SJSA1 (cell line): ENCODE data around the gene TRAK1. TPM values are rescaled to one million over a fixed set of nuclear protein-coding genes. Genes with fewer than 3 reads are reported as not detected.
A peak's percentile ranks its signal among the peaks of the same experiment; 100 is the strongest.

Experiments used
- DNase-seq, 2 experiments: peaks; one replicate each; pipeline ENCODE4 v3.0.0-alpha.2; 2015 to 2020; ENCODE audit warnings: low spot score in 2 of 2, low read depth in 1 of 2
- H3K27ac ChIP-seq: fragments of 250-450 bp; sonication (Bioruptor Pico); 2 replicates; pipeline ENCODE4 v1.5.1; 2020; ENCODE audit warnings: mild to moderate bottlenecking, moderate library complexity
- H3K27me3 ChIP-seq: fragments of 250-450 bp; sonication (Bioruptor Pico); replicated peaks from 2 replicates; pipeline ENCODE4 v1.5.1; 2020; ENCODE audit warnings: mild to moderate bottlenecking, moderate library complexity
- H3K36me3 ChIP-seq: fragments of 250-450 bp; sonication (Bioruptor Pico); 2 replicates; pipeline ENCODE4 v1.5.1; 2020; ENCODE audit warnings: mild to moderate bottlenecking
- H3K4me1 ChIP-seq: fragments of 250-450 bp; sonication (Bioruptor Pico); replicated peaks from 2 replicates; pipeline ENCODE4 v1.6.1; 2021; ENCODE audit warnings: mild to moderate bottlenecking
- H3K4me3 ChIP-seq: fragments of 250-450 bp; sonication (Bioruptor Pico); 2 replicates; pipeline ENCODE4 v1.5.1; 2020; ENCODE audit warnings: mild to moderate bottlenecking
- H3K9me3 ChIP-seq: fragments of 250-450 bp; sonication (Bioruptor Pico); replicated peaks from 2 replicates; pipeline ENCODE4 v1.5.1; 2020; ENCODE audit warnings: mild to moderate bottlenecking
- total RNA-seq: library from RNA; depleted of rRNA; stranded (reverse); fragments of >200 nt; shearing (Covaris generic); gene quantifications from 2 replicates; pipeline ENCODE4 v1.2.3, GENCODE V29; 2014

The TRAK1 gene
- total RNA-seq, 1 experiment from 2014 or later = 15.4 TPM

DNA sequence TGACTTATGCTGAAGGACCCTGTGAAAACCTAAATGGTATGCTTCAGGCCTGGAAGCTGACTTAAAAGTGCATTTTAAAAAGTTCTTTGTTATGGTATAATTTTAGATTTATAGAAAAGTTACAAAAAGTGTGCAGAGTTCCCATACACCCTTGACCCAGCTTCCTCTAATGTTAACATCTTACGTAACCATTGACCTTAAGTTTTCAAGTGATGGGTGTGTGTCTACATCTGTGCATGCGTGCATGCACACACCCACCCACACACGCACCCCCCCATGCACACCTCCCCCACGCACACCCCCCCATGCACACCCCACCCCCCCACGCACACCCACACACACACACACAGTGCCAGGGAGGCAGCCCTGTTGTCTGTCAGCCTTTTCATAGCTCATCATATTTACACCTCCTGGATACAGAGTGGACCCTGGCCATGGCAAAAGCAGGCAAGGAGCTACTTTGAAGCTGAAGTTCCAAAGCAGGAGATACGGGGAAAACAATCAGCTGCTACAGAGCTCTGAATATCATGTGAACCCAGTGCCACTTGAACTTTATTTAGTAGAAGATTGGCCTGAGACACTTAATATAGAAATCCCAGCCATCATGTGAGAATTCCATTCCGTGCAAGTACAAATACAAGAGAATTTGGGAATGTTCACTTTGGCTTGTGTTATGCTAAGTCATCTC, 30.0 kb upstream of the TRAK1 start:
- Histone ChIP-seq H3K4me1 (peaks cover 26% of the 10 kb centered on the region), H3K4me3 (no peak overlapping the region), H3K27ac (peak overlapping the region; percentile 90), H3K27me3 (no peaks in the 10 kb centered on the region), H3K36me3 (no peaks in the 10 kb centered on the region), H3K9me3 (no peaks in the 10 kb centered on the region)
- no peak for DNase-seq

DNA sequence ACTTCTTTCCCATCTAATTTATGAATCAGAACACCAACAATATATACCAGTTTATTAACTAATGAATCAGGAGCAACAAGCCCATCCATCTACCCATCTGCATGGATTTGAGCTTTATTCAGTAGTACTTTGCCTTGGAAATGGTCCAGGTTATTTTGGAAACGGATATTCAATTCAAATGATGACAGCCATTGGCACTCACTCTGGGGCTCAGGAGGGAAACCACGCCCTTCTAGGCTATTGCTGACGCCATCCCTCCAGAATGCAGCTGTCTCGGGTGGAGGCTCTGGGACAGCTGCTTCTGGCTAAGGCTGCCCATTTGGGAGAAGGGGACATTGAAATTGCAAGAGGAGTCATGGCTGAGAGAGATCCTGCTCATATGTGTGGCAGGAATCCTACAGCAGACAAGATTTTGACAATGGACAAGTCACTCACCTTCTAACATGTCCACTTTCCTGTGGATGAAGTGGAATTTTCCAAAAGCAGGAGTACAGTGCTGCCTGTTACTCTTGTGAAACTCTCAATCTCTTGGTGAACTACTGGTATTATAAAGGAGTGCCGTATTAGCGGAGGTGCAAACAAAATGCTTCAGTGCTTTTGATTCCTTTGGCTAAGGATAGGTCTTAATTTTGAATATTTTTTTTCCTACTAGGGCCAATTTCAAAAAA, 29.3 kb upstream of the TRAK1 start:
- Histone ChIP-seq H3K36me3 (no peaks in the 10 kb centered on the region), H3K27me3 (no peaks in the 10 kb centered on the region), H3K27ac (peak overlapping the region; percentile 90), H3K4me3 (no peak overlapping the region), H3K9me3 (no peaks in the 10 kb centered on the region), H3K4me1 (peaks cover 31% of the 10 kb centered on the region)
- DNase-seq = peak; percentile 84 to 85

DNA sequence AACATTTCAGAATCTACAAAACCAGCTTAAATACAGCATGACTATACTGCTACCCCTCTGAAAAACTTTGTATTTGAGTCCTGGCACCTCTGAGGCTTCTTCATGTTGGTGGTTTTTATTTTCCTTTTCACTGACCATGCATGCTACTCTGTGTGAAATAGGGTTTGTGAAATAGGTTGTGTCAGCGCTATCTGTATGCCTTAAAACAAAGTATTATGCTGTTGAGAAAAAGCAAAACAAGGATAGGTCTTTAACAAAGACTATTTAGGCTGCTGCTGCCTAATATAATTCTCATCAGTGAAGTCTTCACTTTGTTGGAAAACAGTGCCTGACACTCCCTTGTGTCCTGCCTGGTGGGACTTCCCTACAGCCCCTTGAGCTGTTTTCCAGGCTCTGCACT, 28.7 kb upstream of the TRAK1 start:
- DNase-seq = no peak
- peaks cover 35% of the 10 kb centered on the region for H3K4me1 ChIP-seq
- H3K36me3 ChIP-seq = no peaks in the 10 kb centered on the region
- peak overlapping the region; percentile 90 for H3K27ac ChIP-seq
- H3K9me3 ChIP-seq = no peaks in the 10 kb centered on the region
- H3K27me3 ChIP-seq = no peaks in the 10 kb centered on the region
- H3K4me3 ChIP-seq = no peak overlapping the region

DNA sequence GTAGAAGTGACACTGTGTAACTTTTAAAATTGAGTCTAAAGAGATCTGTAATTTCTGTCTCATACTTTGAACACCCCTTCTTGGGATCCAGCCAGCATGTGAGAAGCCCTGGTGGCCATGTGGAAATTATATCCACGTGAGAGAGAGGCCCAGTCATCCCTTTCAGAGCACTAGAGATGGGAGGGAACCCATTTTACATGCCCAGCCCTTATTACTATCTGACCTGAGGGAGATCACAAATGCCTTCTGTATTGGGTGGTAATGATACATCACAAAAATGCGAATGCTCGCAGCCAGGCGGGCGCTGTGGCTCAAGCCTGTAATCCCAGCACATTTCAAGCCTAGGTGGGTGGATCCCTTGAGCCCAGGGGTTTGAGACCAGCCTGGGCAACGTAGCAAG, 27.3 kb upstream of the TRAK1 start:
- H3K36me3 ChIP-seq = no peaks in the 10 kb centered on the region
- H3K27me3 ChIP-seq = no peaks in the 10 kb centered on the region
- no peak overlapping the region for H3K27ac ChIP-seq
- no peak overlapping the region for H3K4me3 ChIP-seq
- H3K9me3 ChIP-seq = no peaks in the 10 kb centered on the region
- no peak for DNase-seq
- peaks cover 35% of the 10 kb centered on the region for H3K4me1 ChIP-seq

DNA sequence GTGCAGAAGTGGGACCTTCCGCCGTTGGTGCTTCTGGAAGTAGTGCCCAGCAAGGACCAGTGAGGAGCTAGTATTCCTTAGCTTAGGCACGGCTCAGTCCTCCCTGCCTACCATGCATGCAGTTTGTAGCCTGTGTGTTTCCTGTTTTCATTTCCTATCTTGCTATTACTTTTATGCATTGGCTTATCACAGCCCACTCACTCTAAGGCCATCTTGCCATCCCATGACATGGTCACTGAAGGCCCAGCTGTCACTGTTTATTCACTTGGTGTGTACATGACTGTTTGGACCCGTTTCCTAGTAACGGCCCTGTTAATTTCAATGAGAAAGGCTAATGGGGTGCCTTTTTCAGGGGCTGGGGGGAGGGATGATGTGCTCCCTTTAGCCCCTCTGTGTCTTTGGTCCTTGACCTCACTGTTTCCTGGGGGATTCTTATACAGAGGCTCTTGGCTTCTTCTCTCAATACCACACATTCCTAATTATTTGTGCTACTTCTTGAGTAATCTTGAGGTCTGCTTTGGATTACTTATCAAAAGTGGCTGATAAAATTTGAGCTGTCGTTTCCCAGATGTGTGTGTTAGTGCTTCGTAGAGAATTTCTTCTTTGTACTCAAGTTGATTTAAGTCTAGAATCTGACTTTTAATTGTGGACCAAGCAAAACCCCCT, 24.5 kb upstream of the TRAK1 start:
- no peaks in the 10 kb centered on the region for H3K36me3 ChIP-seq
- H3K27ac ChIP-seq = no peak overlapping the region
- no peaks in the 10 kb centered on the region for H3K27me3 ChIP-seq
- H3K4me3 ChIP-seq = no peak overlapping the region
- H3K4me1 ChIP-seq = peaks cover 36% of the 10 kb centered on the region
- no peaks in the 10 kb centered on the region for H3K9me3 ChIP-seq
- DNase-seq = no peak

DNA sequence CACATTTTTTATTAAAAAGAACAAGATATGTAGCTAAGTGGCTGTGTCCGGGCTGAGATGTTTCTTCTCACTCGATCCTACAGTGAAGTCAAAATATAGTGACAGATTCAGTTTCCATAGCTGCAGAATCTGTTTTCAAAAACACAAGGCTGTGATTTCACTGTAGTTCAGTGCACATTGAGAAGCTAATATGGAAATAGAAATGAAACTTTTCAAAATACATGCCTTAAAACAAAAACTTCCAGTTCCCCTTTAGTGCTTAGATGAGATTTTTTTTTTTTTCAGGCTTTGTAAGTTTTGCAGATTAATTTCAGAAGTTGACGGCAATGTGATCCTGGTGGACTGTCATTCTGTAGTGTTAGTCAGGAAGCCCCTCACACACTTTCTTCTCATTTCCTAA, 23.8 kb upstream of the TRAK1 start:
- Histone ChIP-seq H3K9me3 (no peaks in the 10 kb centered on the region), H3K27ac (no peak overlapping the region), H3K4me3 (no peak overlapping the region), H3K36me3 (no peaks in the 10 kb centered on the region), H3K4me1 (peaks cover 36% of the 10 kb centered on the region), H3K27me3 (no peaks in the 10 kb centered on the region)
- DNase-seq = no peak

DNA sequence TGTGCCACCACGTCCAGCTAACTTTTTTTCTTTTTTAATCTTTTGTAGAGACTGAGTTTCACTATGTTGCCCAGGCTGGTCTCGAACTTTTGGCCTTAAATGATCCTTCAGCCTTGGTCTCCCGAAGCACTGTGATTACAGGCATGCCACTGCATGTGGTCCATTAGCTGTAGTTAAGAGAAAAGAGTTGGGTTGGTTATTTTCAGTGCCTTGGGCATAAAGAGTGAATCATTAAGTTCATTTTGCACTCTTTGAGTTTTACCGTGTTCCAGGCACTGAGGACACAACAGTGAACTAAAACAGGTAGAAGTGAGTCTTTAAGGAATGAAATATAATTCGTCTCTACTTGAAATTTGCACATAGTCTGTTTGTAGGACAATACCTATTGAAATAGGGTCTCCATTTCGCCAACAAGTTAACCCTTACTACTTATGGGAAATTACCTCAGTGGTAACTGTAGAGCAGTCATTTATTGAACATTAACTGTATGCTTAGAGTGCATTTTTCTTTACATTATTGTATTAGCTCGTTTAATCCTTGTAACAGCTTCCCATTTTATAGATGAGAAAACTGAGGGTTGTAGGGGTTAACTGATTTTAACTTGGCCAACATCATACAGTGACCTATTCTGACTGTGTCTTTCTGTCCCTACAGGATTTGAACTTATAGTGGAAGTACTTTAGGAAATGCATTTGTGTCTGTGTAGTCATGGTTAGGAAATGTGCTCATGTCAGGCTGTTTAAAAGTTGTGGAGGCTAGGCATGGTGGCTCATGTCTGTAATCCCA, 22.7 kb upstream of the TRAK1 start:
- H3K9me3 ChIP-seq = no peaks in the 10 kb centered on the region
- no peak for DNase-seq
- no peaks in the 10 kb centered on the region for H3K36me3 ChIP-seq
- peaks cover 38% of the 10 kb centered on the region for H3K4me1 ChIP-seq
- no peaks in the 10 kb centered on the region for H3K27me3 ChIP-seq
- no peak overlapping the region for H3K27ac ChIP-seq
- no peak overlapping the region for H3K4me3 ChIP-seq

DNA sequence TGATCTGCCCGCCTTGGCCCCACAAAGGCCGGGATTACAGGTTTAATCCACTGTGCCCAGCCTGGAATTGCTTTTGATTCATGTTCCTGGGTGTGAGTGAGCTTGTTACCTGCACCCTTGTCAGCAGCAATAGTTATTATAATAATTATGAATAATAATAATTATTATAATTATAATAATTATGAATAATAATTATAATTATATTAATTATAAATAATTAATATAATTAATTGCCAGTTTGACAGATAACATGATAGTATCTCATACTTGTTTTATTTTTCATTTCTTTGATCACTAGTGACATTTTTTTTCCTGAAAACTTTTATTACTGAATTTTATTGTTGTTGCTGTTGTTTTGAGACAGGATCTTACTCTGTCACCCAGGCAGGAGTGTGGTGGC, 21.1 kb upstream of the TRAK1 start:
- DNase-seq = no peak
- H3K27me3 ChIP-seq = no peaks in the 10 kb centered on the region
- H3K36me3 ChIP-seq = no peaks in the 10 kb centered on the region
- H3K9me3 ChIP-seq = no peaks in the 10 kb centered on the region
- no peak overlapping the region for H3K27ac ChIP-seq
- peaks cover 32% of the 10 kb centered on the region for H3K4me1 ChIP-seq
- H3K4me3 ChIP-seq = no peak overlapping the region

DNA sequence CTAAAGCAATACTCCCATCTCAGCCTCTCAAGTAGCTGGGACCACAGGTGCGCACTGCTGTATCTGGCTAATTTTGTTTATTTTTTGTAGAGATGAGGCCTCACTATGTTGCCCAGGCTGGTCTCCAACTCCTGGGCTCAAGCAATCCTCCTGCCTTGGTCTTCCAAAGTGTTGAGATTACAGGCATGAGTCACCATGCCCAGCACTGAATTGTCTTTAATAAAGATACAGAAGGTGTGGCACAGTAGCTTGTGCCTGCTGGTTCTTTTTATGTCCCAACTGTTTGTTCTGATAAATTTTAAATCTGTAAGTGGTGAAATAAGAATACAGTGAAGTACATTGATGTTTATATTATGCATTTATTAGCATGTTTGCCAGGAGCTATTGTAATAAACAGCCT, 20.6 kb upstream of the TRAK1 start:
- Histone ChIP-seq H3K4me1 (peaks cover 32% of the 10 kb centered on the region), H3K27ac (no peak overlapping the region), H3K4me3 (no peak overlapping the region), H3K36me3 (no peaks in the 10 kb centered on the region), H3K9me3 (no peaks in the 10 kb centered on the region), H3K27me3 (no peaks in the 10 kb centered on the region)
- DNase-seq = no peak

DNA sequence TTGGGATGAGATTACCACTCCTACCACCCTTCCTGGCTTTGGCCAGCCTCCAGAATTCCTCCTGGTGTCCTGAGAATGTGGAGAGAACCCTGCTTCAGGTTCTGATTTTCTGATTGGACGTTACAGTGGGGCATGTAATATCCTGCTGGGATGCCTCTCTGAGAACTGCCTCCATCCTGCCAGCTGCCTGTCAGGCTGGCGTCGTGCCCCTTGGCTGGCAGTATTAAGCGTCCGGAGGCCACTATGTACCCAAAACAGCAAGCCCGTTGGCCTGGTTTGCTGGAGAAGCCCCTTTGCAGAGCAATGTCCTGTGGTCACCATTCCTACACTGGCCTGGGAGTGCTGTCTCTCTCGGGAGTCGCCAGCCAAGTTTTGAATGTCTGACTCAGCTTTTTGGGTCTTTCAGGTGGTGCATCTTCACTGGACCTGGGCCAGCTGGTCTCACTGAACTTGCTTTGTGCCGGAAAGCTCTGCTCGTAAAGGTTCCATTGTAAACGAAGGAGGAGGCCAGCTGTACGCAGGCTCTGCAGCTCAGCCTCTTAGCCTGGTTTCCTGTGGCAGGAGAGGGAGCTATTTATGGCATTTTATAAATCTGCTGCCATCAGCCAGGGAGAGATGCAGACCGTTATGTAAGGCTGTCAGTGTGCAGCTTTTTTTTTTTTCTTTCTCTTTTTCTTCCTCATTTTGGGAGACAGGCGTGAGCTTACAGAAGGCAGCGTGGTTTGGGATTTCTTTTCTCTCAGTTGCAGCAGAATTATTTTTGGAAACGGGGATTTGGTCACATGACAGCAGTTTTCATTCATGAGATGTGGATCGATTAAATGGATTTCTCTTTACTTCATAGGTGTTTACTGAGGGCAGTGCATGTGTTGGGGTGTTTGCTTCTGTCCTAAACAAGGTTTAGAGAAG, 19.0 kb upstream of the TRAK1 start:
- peak overlapping the region; percentile 48 for H3K27ac ChIP-seq
- no peaks in the 10 kb centered on the region; the same call in 1 of the 2 replicates for H3K9me3 ChIP-seq
- no peaks in the 10 kb centered on the region for H3K27me3 ChIP-seq
- peak; percentile 65 to 68 for DNase-seq
- H3K4me3 ChIP-seq = peak overlapping the region; percentile 11
- H3K36me3 ChIP-seq = no peaks in the 10 kb centered on the region
- peaks cover 24% of the 10 kb centered on the region for H3K4me1 ChIP-seq

DNA sequence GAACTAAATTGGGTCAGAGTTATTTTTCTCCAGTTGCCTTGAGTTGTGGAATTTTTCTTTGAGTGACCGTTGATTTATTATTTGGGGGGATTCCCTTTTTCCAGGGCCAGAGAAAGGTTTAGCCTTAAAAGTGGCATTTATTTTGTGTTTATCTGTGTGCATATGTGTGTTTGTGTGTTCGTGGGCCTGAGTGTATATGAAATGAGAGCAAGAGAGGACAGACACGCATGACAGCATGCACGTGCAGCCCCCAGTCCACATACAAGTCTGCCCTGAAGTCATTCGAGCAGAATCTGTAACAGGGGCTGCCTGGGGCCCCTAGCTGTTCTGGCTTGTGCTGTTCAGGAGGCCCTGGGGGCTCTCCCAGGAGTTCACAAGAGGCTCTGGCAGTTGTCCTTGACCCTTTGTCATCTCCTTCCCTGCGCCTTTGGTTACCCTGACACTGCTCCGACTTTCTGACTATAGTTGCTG, 18.3 kb upstream of the TRAK1 start:
- H3K4me1 ChIP-seq = peaks cover 24% of the 10 kb centered on the region

DNA sequence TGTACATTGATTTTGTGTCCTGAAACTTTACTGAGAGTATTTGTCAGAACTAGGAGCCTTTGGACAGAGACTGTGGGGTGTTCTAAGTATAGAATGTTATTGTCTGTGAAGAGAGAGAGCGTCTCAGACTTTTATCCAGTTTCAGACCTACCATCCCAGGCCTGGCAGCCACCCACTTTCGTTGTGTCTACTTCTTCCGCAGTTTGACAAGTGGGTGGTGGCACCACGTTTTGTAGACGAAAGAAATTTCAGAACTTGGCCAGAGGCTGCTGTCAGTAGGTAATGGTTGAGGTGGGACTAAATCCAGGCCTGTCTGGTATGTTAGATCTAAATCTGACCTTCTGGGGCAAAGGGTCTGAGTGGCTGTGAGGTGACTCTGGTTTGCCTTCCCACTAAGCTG, 13.4 kb upstream of the TRAK1 start:
- Histone ChIP-seq H3K4me3 (no peak overlapping the region), H3K4me1 (peaks cover 38% of the 10 kb centered on the region), H3K36me3 (no peaks in the 10 kb centered on the region), H3K9me3 (no peaks in the 10 kb centered on the region; the same call in 1 of the 2 replicates), H3K27ac (no peak overlapping the region), H3K27me3 (no peaks in the 10 kb centered on the region)
- no peak for DNase-seq

More for the DNA sequence above, 18.3 kb upstream of the TRAK1 start:
- no peak for DNase-seq
- H3K9me3 ChIP-seq = no peaks in the 10 kb centered on the region; the same call in 1 of the 2 replicates
- no peaks in the 10 kb centered on the region for H3K36me3 ChIP-seq
- no peak overlapping the region for H3K4me3 ChIP-seq
- no peaks in the 10 kb centered on the region for H3K27me3 ChIP-seq
- H3K27ac ChIP-seq = peak overlapping the region; percentile 48

DNA sequence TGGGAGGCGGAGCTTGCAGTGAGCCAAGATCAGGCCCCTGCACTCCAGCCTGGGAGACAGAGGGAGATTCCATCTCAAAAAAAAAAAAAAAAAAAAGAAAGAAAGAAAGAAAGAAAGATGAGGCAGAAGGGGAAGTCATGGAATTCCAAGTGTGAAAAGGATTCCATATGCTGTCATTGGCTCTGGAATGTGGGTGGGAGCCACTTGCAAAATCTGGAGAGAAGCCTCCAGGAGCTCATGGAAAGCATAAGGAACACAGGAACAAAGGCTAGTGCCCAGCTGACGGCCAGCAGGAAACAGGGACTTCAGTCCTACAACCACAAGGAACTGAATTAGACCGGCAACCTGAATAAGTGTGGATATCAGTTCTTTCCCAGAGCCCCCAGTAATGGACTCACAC, 12.5 kb upstream of the TRAK1 start:
- Histone ChIP-seq H3K4me3 (no peak overlapping the region), H3K4me1 (peaks cover 32% of the 10 kb centered on the region), H3K9me3 (no peaks in the 10 kb centered on the region; the same call in 1 of the 2 replicates), H3K27me3 (no peaks in the 10 kb centered on the region), H3K36me3 (no peaks in the 10 kb centered on the region), H3K27ac (no peak overlapping the region)
- peak in 1 of 2 experiments; percentile 36 for DNase-seq
